CD14-positive monocyte (primary cell): ENCODE results near the gene TMEM132A. TPM values are rescaled to one million over a fixed set of nuclear protein-coding genes. Genes with fewer than 3 reads are reported as not detected.

Experiments used
- DNase-seq, 3 donors: peaks; one replicate each; pipeline ENCODE4 v3.0.0-alpha.2; 2011 to 2022
- H2AFZ ChIP-seq: 2 replicates; pipeline ENCODE4 v1.6.0; 2012; ENCODE audit warnings: mild to moderate bottlenecking, low read depth, low read length, inconsistent platforms; ENCODE audit not compliant: insufficient read depth, poor library complexity, severe bottlenecking
- H3K27ac ChIP-seq, 2 donors: 1 replicate in 1 of 2; 2 replicates in 1 of 2; pipeline ENCODE4 v1.5.1; 2012 to 2013; ENCODE audit warnings: low read length in 2 of 2, control low read depth in 1 of 2, inconsistent platforms in 1 of 2, low read depth in 1 of 2, mild to moderate bottlenecking in 1 of 2
- H3K27me3 ChIP-seq, 2 donors: one replicate each; pipeline versions ENCODE4 v1.6.0 to v1.6.1; 2011 to 2013; ENCODE audit warnings: low read length in 2 of 2; ENCODE audit not compliant: control insufficient read depth in 2 of 2, insufficient read depth in 2 of 2
- H3K36me3 ChIP-seq, 2 donors: replicated peaks in 1 of 2; 1 replicate in 1 of 2; 2 replicates in 1 of 2; pipeline versions ENCODE4 v1.5.1 to v1.6.1; 2012 to 2013; ENCODE audit warnings: low read length in 2 of 2, control low read depth in 1 of 2, inconsistent platforms in 1 of 2, mild to moderate bottlenecking in 1 of 2; ENCODE audit not compliant: insufficient read depth in 2 of 2, control insufficient read depth in 1 of 2
- H3K4me1 ChIP-seq, 2 donors: 1 replicate in 1 of 2; 2 replicates in 1 of 2; pipeline versions ENCODE4 v1.5.1 to v1.6.1; 2012 to 2013; ENCODE audit warnings: low read length in 2 of 2, control low read depth in 1 of 2, inconsistent platforms in 1 of 2, mild to moderate bottlenecking in 1 of 2, moderate library complexity in 1 of 2; ENCODE audit not compliant: insufficient read depth in 2 of 2, control insufficient read depth in 1 of 2
- H3K4me2 ChIP-seq: replicated peaks from 2 replicates; pipeline ENCODE3; 2012; ENCODE audit warnings: low read length, moderate library complexity, mild to moderate bottlenecking; ENCODE audit not compliant: poor library complexity, severe bottlenecking; ENCODE audit errors: extremely low read depth
- H3K4me3 ChIP-seq, 3 experiments: fragments of 200-600 bp in 1 of 3; sonication (generic) in 1 of 3; replicated peaks in 1 of 3; 1 replicate in 2 of 3; 2 replicates in 1 of 3; pipeline ENCODE4 v1.5.1; 2011 to 2013; ENCODE audit warnings: low read length in 3 of 3, mild to moderate bottlenecking in 3 of 3, control low read depth in 2 of 3, low read depth in 2 of 3, inconsistent platforms in 1 of 3, moderate library complexity in 1 of 3
- H3K79me2 ChIP-seq: 2 replicates; pipeline ENCODE4 v1.6.0; 2012; ENCODE audit warnings: mild to moderate bottlenecking, control low read depth, inconsistent platforms, low read length, moderate library complexity; ENCODE audit not compliant: insufficient read depth
- H3K9ac ChIP-seq: 2 replicates; pipeline ENCODE4 v1.6.0; 2017; ENCODE audit warnings: low read length, mild to moderate bottlenecking; ENCODE audit not compliant: insufficient read depth, poor library complexity, severe bottlenecking
- H3K9me3 ChIP-seq, 2 donors: replicated peaks in 1 of 2; 1 replicate in 1 of 2; 2 replicates in 1 of 2; pipeline versions ENCODE4 v1.5.1 to v1.6.1; 2012 to 2013; ENCODE audit warnings: low read length in 2 of 2, control low read depth in 1 of 2; ENCODE audit not compliant: control insufficient read depth in 1 of 2, insufficient read depth in 1 of 2
- H4K20me1 ChIP-seq: 2 replicates; pipeline ENCODE4 v1.6.0; 2012; ENCODE audit warnings: mild to moderate bottlenecking, low read length, control low read depth, moderate library complexity; ENCODE audit not compliant: insufficient read depth
- H3K27ac Mint-ChIP-seq, 7 donors: one replicate each; pipeline ENCODE4 v1.8.0; 2020; ENCODE audit warnings: mild to moderate bottlenecking in 7 of 7, mixed read lengths in 7 of 7, moderate library complexity in 6 of 7, inconsistent platforms in 2 of 7
- H3K27me3 Mint-ChIP-seq, 3 donors: one replicate each; pipeline ENCODE4 v1.8.0; 2021 to 2022; ENCODE audit warnings: low read depth in 3 of 3, mild to moderate bottlenecking in 3 of 3, mixed read lengths in 3 of 3, moderate library complexity in 3 of 3, inconsistent platforms in 1 of 3
- H3K36me3 Mint-ChIP-seq, 2 donors: one replicate each; pipeline ENCODE4 v1.8.0; 2020; ENCODE audit warnings: mixed read lengths in 2 of 2, inconsistent platforms in 1 of 2, mild to moderate bottlenecking in 1 of 2
- H3K4me1 Mint-ChIP-seq: one replicate; pipeline ENCODE4 v1.8.0; 2020; ENCODE audit warnings: mild to moderate bottlenecking, mixed read lengths
- H3K4me3 Mint-ChIP-seq, 2 donors: one replicate each; pipeline ENCODE4 v1.8.0; 2020; ENCODE audit warnings: mild to moderate bottlenecking in 2 of 2, mixed read lengths in 2 of 2, moderate library complexity in 1 of 2
- H3K9me3 Mint-ChIP-seq, 7 donors: one replicate each; pipeline ENCODE4 v1.8.0; 2020 to 2022; ENCODE audit warnings: mixed read lengths in 7 of 7, mild to moderate bottlenecking in 6 of 7, moderate library complexity in 6 of 7, inconsistent platforms in 2 of 7
- CTCF ChIP-seq: fragments of 200-600 bp; IDR thresholded peaks from one replicate; pipeline ENCODE4 v1.8.0; 2022; ENCODE audit warnings: antibody characterized with exemption, mild to moderate bottlenecking
- WGBS: methylation state at CpG from one replicate; pipeline ENCODE4 v1.1.5; 2013; ENCODE audit warnings: missing lambda C conversion rate; ENCODE audit not compliant: insufficient coverage; 5-methylcytosine and 5-hydroxymethylcytosine counted together
- intact Hi-C, 2 donors: fragments of 100-400 bp; cut with micrococcal nuclease; formaldehyde crosslinking; loops; one replicate each; pipeline versions ENCODE4 v1.15.0 to v1.15.1; 2023
- polyA plus RNA-seq, 3 donors: library from polyadenylated mRNA; depleted of rRNA in 1 of 3; unstranded in 2 of 3; stranded (reverse) in 1 of 3; fragments of 300-500 nt in 2 of 3; fragments of >200 nt in 1 of 3; fragmentation: Illumina TruSeq in 2 of 3; gene quantifications; 1 replicate in 2 of 3; 2 replicates in 1 of 3; pipeline ENCODE4 v1.2.3, GENCODE V29; 2012 to 2021

The TMEM132A gene
- polyA plus RNA-seq, 3 donors: 0.01 to 0.31 (median 0.21) TPM

- Histone ChIP-seq H3K9ac (no peak overlapping the region), H3K4me2 (no peak overlapping the region), H3K4me1 (peaks cover 42 to 43% of the 10 kb centered on the region in 2 donors), H3K36me3 (no peaks in the 10 kb centered on the region), H3K79me2 (no peaks in the 10 kb centered on the region), H2AFZ (no peak overlapping the region), H3K4me3 (no peak overlapping the region), H3K27ac (no peak overlapping the region), H3K27me3 (peaks cover 24 to 34% of the 10 kb centered on the region in 2 donors), H4K20me1 (no peaks in the 10 kb centered on the region), H3K9me3 (no peaks in the 10 kb centered on the region)
- TF ChIP-seq CTCF: no peak
- H3K9me3 Mint-ChIP-seq: peaks cover 0 to 3% (median 1%) of the 10 kb centered on the region in 7 donors
- intact Hi-C loops: no loop called here
- peak overlapping the region in 5 of 7 donors; percentile 20 to 77 (median 37) for H3K27ac Mint-ChIP-seq
- peaks cover 40 to 50% (median 45%) of the 10 kb centered on the region in 3 donors for H3K27me3 Mint-ChIP-seq
- peak overlapping the region in 1 of 2 donors; percentile 47 for H3K4me3 Mint-ChIP-seq
- 100% methylated on average over 2 of the region's 4 CpGs for WGBS
- DNase-seq: no peak
- H3K36me3 Mint-ChIP-seq: peaks cover 7 to 11% of the 10 kb centered on the region in 2 donors
- peaks cover 47% of the 10 kb centered on the region for H3K4me1 Mint-ChIP-seq
Measured at GRCh38 chr11:60957188-60957587, 32.9 kb downstream of the TMEM132A start.

GRCh38 chr11:60959431-60959830 is 35.2 kb downstream of the TMEM132A start:
- H3K79me2 ChIP-seq: no peaks in the 10 kb centered on the region
- H3K4me3 Mint-ChIP-seq: peak overlapping the region in 1 of 2 donors; percentile 43
- peaks cover 30 to 44% of the 10 kb centered on the region in 2 donors for H3K27me3 ChIP-seq
- no CpG with 5 or more reads among the region's 6 CpGs for WGBS
- peaks cover 25% of the 10 kb centered on the region for H3K4me1 Mint-ChIP-seq
- no peaks in the 10 kb centered on the region for H3K36me3 ChIP-seq
- no peak overlapping the region for H3K27ac Mint-ChIP-seq
- H3K4me2 ChIP-seq: no peak overlapping the region
- intact Hi-C loops: no loop called here
- H3K36me3 Mint-ChIP-seq: peaks cover under 1 to 10% of the 10 kb centered on the region in 2 donors
- H3K4me3 ChIP-seq: no peak overlapping the region
- peaks cover 39 to 55% (median 47%) of the 10 kb centered on the region in 3 donors for H3K27me3 Mint-ChIP-seq
- no peak overlapping the region for H3K9ac ChIP-seq
- H3K27ac ChIP-seq: no peak overlapping the region
- H3K9me3 ChIP-seq: no peaks in the 10 kb centered on the region
- H4K20me1 ChIP-seq: no peaks in the 10 kb centered on the region
- no peak for TF ChIP-seq CTCF
- no peak for DNase-seq
- no peak overlapping the region for H2AFZ ChIP-seq
- peaks cover 0 to 3% (median 0%) of the 10 kb centered on the region in 7 donors for H3K9me3 Mint-ChIP-seq
- H3K4me1 ChIP-seq: peaks cover 19 to 20% of the 10 kb centered on the region in 2 donors
